ENCODE results near the gene CDAN1. TPM values are rescaled to one million over a fixed set of nuclear protein-coding genes. Genes with fewer than 3 reads are reported as not detected.

Gene CDAN1
- total and polyA plus RNA-seq, 7 donors = 3.7 to 7.9 (median 5.2) TPM

- WGBS, 3 donors = 85 to 90% (median 88%) methylated on average over 6 of the region's 6 CpGs
- Histone ChIP-seq H3K27me3 (ENCODE audit: insufficient read depth in 3 of 3, low read length in 2 of 3) (no peaks in the 10 kb centered on the region), H3K36me3 (ENCODE audit: insufficient read depth in 1 of 2, low read depth in 1 of 2) (peaks cover 0 to 100% of the 10 kb centered on the region in 2 donors), H3K4me3 (no peak overlapping the region), H3K27ac (no peak overlapping the region), H3K9me3 (no peaks in the 10 kb centered on the region), H3K4me1 (no peaks in the 10 kb centered on the region)
- no peak for ATAC-seq
- TF ChIP-seq CTCF (IDR thresholded peaks at IDR 0.05) = no peak
- intact Hi-C loops (cut with DNase I) = no loop called here
- DNase-seq = no peak
Measured at GRCh38 chr15:42724276-42724675, 12.7 kb downstream of the CDAN1 start.

GRCh38 chr15:42723068-42723467, 13.9 kb downstream of the CDAN1 start:
- Histone ChIP-seq H3K36me3 (ENCODE audit: insufficient read depth in 1 of 2, low read depth in 1 of 2) (peaks cover 0 to 97% of the 10 kb centered on the region in 2 donors), H3K9me3 (no peaks in the 10 kb centered on the region), H3K27ac (no peak overlapping the region), H3K27me3 (ENCODE audit: insufficient read depth in 3 of 3, low read length in 2 of 3) (no peaks in the 10 kb centered on the region), H3K4me1 (no peaks in the 10 kb centered on the region), H3K4me3 (no peak overlapping the region)
- no peak for TF ChIP-seq CTCF (IDR thresholded peaks at IDR 0.05)
- DNase-seq (no peak), ATAC-seq (no peak)
- WGBS, 3 donors = 84 to 93% (median 89%) methylated on average over 4 of the region's 4 CpGs
- intact Hi-C loops (cut with DNase I) = no loop called here

- ATAC-seq (no peak), DNase-seq (no peak)
- H3K4me3 ChIP-seq = no peak overlapping the region
- intact Hi-C loops (cut with DNase I) = no loop called here
- no peak overlapping the region for H3K27ac ChIP-seq
- H3K27me3 ChIP-seq (ENCODE audit: insufficient read depth in 3 of 3, low read length in 2 of 3) = no peaks in the 10 kb centered on the region
- H3K9me3 ChIP-seq = no peaks in the 10 kb centered on the region
- TF ChIP-seq CTCF (IDR thresholded peaks at IDR 0.05) = no peak
- peaks cover 0 to 92% of the 10 kb centered on the region in 2 donors for H3K36me3 ChIP-seq (ENCODE audit: insufficient read depth in 1 of 2, low read depth in 1 of 2)
- 53 to 68% (median 67%) methylated on average over 3 of the region's 3 CpGs for WGBS, 3 donors
- H3K4me1 ChIP-seq = no peaks in the 10 kb centered on the region
Measured at GRCh38 chr15:42721916-42722315, 15.0 kb downstream of the CDAN1 start.

GRCh38 chr15:42721016-42721415, 15.9 kb downstream of the CDAN1 start:
- no peaks in the 10 kb centered on the region for H3K4me1 ChIP-seq
- intact Hi-C loops (cut with DNase I) = no loop called here
- H3K36me3 ChIP-seq (ENCODE audit: insufficient read depth in 1 of 2, low read depth in 1 of 2) = peaks cover 0 to 83% of the 10 kb centered on the region in 2 donors
- WGBS, 3 donors = 82 to 86% (median 83%) methylated on average over 6 of the region's 6 CpGs
- no peak for DNase-seq
- TF ChIP-seq CTCF (IDR thresholded peaks at IDR 0.05) = no peak
- no peak overlapping the region for H3K4me3 ChIP-seq
- no peaks in the 10 kb centered on the region for H3K9me3 ChIP-seq
- no peak overlapping the region for H3K27ac ChIP-seq
- no peaks in the 10 kb centered on the region for H3K27me3 ChIP-seq (ENCODE audit: insufficient read depth in 3 of 3, low read length in 2 of 3)
- ATAC-seq = no peak

GRCh38 chr15:42720071-42720470, 16.9 kb downstream of the CDAN1 start:
- ATAC-seq = no peak
- Histone ChIP-seq H3K9me3 (no peaks in the 10 kb centered on the region), H3K27ac (no peak overlapping the region), H3K4me1 (no peaks in the 10 kb centered on the region), H3K4me3 (no peak overlapping the region), H3K27me3 (ENCODE audit: insufficient read depth in 3 of 3, low read length in 2 of 3) (no peaks in the 10 kb centered on the region), H3K36me3 (ENCODE audit: insufficient read depth in 1 of 2, low read depth in 1 of 2) (peaks cover 0 to 73% of the 10 kb centered on the region in 2 donors)
- intact Hi-C loops (cut with DNase I) = no loop called here
- no peak for TF ChIP-seq CTCF (IDR thresholded peaks at IDR 0.05)
- DNase-seq = no peak
- 84 to 88% (median 87%) methylated on average over 3 of the region's 3 CpGs for WGBS, 3 donors
